ENCODE measurements around the gene PSME3.
"Not testable (repeated sequence)": the region's sequence is repeated elsewhere in the genome, so short reads cannot be mapped to it uniquely, and the experiment has no call there.

PSME3 gene

GRCh38 chr17:42866631-42867575 lies 33.7 kb downstream of the PSME3 start:
- Histone ChIP-seq H3K27ac (ENCODE audit: low read depth, low read length) (no peak overlapping the region), H3K9ac (ENCODE audit: low read length) (no peak overlapping the region), H3K4me3 (ENCODE audit: low read depth, low read length) (no peak overlapping the region), H3K9me3 (ENCODE audit: control insufficient read depth, insufficient read depth, low read depth, low read length) (peaks cover 5% of the 10 kb centered on the region; the same call in 1 of the 2 replicates), H3K36me3 (ENCODE audit: control insufficient read depth, insufficient read depth, low read length) (no peaks in the 10 kb centered on the region), H3K27me3 (ENCODE audit: control insufficient read depth, insufficient read depth, low read length) (no peaks in the 10 kb centered on the region), H3K4me1 (ENCODE audit: control insufficient read depth, insufficient read depth, low read length) (no peaks in the 10 kb centered on the region)

GRCh38 chr17:42867694-42868261 lies 34.6 kb downstream of the PSME3 start:
- not testable (repeated sequence) for H3K36me3 ChIP-seq (ENCODE audit: control insufficient read depth, insufficient read depth, low read length); H3K9me3 ChIP-seq (ENCODE audit: control insufficient read depth, insufficient read depth, low read depth, low read length); H3K27me3 ChIP-seq (ENCODE audit: control insufficient read depth, insufficient read depth, low read length); H3K9ac ChIP-seq (ENCODE audit: low read length); H3K4me1 ChIP-seq (ENCODE audit: control insufficient read depth, insufficient read depth, low read length); H3K4me3 ChIP-seq (ENCODE audit: low read depth, low read length); H3K27ac ChIP-seq (ENCODE audit: low read depth, low read length)

- Histone ChIP-seq H3K9me3 (ENCODE audit: control insufficient read depth, insufficient read depth, low read depth, low read length) (peaks cover 5% of the 10 kb centered on the region; the same call in 1 of the 2 replicates), H3K4me3 (ENCODE audit: low read depth, low read length) (no peak overlapping the region), H3K27ac (ENCODE audit: low read depth, low read length) (no peak overlapping the region), H3K27me3 (ENCODE audit: control insufficient read depth, insufficient read depth, low read length) (no peaks in the 10 kb centered on the region), H3K4me1 (ENCODE audit: control insufficient read depth, insufficient read depth, low read length) (no peaks in the 10 kb centered on the region), H3K36me3 (ENCODE audit: control insufficient read depth, insufficient read depth, low read length) (no peaks in the 10 kb centered on the region), H3K9ac (ENCODE audit: low read length) (no peak overlapping the region)
These were observed 35.1 kb downstream of the PSME3 start for GRCh38 chr17:42868338-42868737.

GRCh38 chr17:42871647-42872046 lies 38.5 kb downstream of the PSME3 start:
- Histone ChIP-seq H3K4me3 (ENCODE audit: low read depth, low read length) (no peak overlapping the region), H3K9me3 (ENCODE audit: control insufficient read depth, insufficient read depth, low read depth, low read length) (peaks cover 5% of the 10 kb centered on the region; the same call in 1 of the 2 replicates), H3K27ac (ENCODE audit: low read depth, low read length) (no peak overlapping the region), H3K4me1 (ENCODE audit: control insufficient read depth, insufficient read depth, low read length) (no peaks in the 10 kb centered on the region), H3K27me3 (ENCODE audit: control insufficient read depth, insufficient read depth, low read length) (no peaks in the 10 kb centered on the region; the same call in 1 of the 2 replicates), H3K9ac (ENCODE audit: low read length) (no peak overlapping the region), H3K36me3 (ENCODE audit: control insufficient read depth, insufficient read depth, low read length) (no peaks in the 10 kb centered on the region)

GRCh38 chr17:42872251-42872965 lies 39.2 kb downstream of the PSME3 start:
- no peak overlapping the region for H3K27ac ChIP-seq (ENCODE audit: low read depth, low read length)
- no peaks in the 10 kb centered on the region for H3K36me3 ChIP-seq (ENCODE audit: control insufficient read depth, insufficient read depth, low read length)
- peaks cover 6% of the 10 kb centered on the region for H3K27me3 ChIP-seq (ENCODE audit: control insufficient read depth, insufficient read depth, low read length)
- H3K4me1 ChIP-seq (ENCODE audit: control insufficient read depth, insufficient read depth, low read length) = no peaks in the 10 kb centered on the region
- H3K4me3 ChIP-seq (ENCODE audit: low read depth, low read length) = no peak overlapping the region
- peaks cover 5% of the 10 kb centered on the region; the same call in 1 of the 2 replicates for H3K9me3 ChIP-seq (ENCODE audit: control insufficient read depth, insufficient read depth, low read depth, low read length)
- no peak overlapping the region for H3K9ac ChIP-seq (ENCODE audit: low read length)

- Histone ChIP-seq H3K27ac (ENCODE audit: low read depth, low read length) (no peak overlapping the region), H3K9me3 (ENCODE audit: control insufficient read depth, insufficient read depth, low read depth, low read length) (peaks cover 5% of the 10 kb centered on the region; the same call in 1 of the 2 replicates), H3K36me3 (ENCODE audit: control insufficient read depth, insufficient read depth, low read length) (no peaks in the 10 kb centered on the region), H3K4me1 (ENCODE audit: control insufficient read depth, insufficient read depth, low read length) (peaks cover 5% of the 10 kb centered on the region), H3K27me3 (ENCODE audit: control insufficient read depth, insufficient read depth, low read length) (peaks cover 12% of the 10 kb centered on the region), H3K9ac (ENCODE audit: low read length) (no peak overlapping the region), H3K4me3 (ENCODE audit: low read depth, low read length) (no peak overlapping the region)
These were observed 40.1 kb downstream of the PSME3 start for GRCh38 chr17:42873315-42873714.

GRCh38 chr17:42873932-42874695 lies 40.9 kb downstream of the PSME3 start:
- H3K9ac ChIP-seq (ENCODE audit: low read length); H3K36me3 ChIP-seq (ENCODE audit: control insufficient read depth, insufficient read depth, low read length); H3K4me3 ChIP-seq (ENCODE audit: low read depth, low read length); H3K9me3 ChIP-seq (ENCODE audit: control insufficient read depth, insufficient read depth, low read depth, low read length); H3K27ac ChIP-seq (ENCODE audit: low read depth, low read length): not testable (repeated sequence)
- peaks cover 18% of the 10 kb centered on the region for H3K27me3 ChIP-seq (ENCODE audit: control insufficient read depth, insufficient read depth, low read length)
- H3K4me1 ChIP-seq (ENCODE audit: control insufficient read depth, insufficient read depth, low read length) = peaks cover 10% of the 10 kb centered on the region

GRCh38 chr17:42877037-42877436 lies 43.8 kb downstream of the PSME3 start:
- Histone ChIP-seq H3K27ac (ENCODE audit: low read depth, low read length) (no peak overlapping the region), H3K9me3 (ENCODE audit: control insufficient read depth, insufficient read depth, low read depth, low read length) (no peaks in the 10 kb centered on the region), H3K9ac (ENCODE audit: low read length) (no peak overlapping the region), H3K36me3 (ENCODE audit: control insufficient read depth, insufficient read depth, low read length) (no peaks in the 10 kb centered on the region), H3K4me1 (ENCODE audit: control insufficient read depth, insufficient read depth, low read length) (peaks cover 15% of the 10 kb centered on the region), H3K27me3 (ENCODE audit: control insufficient read depth, insufficient read depth, low read length) (peaks cover 23% of the 10 kb centered on the region), H3K4me3 (ENCODE audit: low read depth, low read length) (no peak overlapping the region)

GRCh38 chr17:42878123-42878880 lies 45.1 kb downstream of the PSME3 start:
- peaks cover 23% of the 10 kb centered on the region for H3K27me3 ChIP-seq (ENCODE audit: control insufficient read depth, insufficient read depth, low read length)

More at GRCh38 chr17:42878123-42878880, 45.1 kb downstream of the PSME3 start:
- no peak overlapping the region for H3K27ac ChIP-seq (ENCODE audit: low read depth, low read length)
- H3K4me1 ChIP-seq (ENCODE audit: control insufficient read depth, insufficient read depth, low read length) = peaks cover 15% of the 10 kb centered on the region
- no peak overlapping the region for H3K4me3 ChIP-seq (ENCODE audit: low read depth, low read length)
- no peak overlapping the region for H3K9ac ChIP-seq (ENCODE audit: low read length)
- H3K9me3 ChIP-seq (ENCODE audit: control insufficient read depth, insufficient read depth, low read depth, low read length) = no peaks in the 10 kb centered on the region
- H3K36me3 ChIP-seq (ENCODE audit: control insufficient read depth, insufficient read depth, low read length) = no peaks in the 10 kb centered on the region

All from HUES6 (cell line).